NAMALWA (cell line): ENCODE measurements around the gene ALDH1A2.

Experiments
- DNase-seq: peaks from one replicate; pipeline ENCODE4 v3.0.0-alpha.2; 2015; ENCODE audit warnings: low spot score

ALDH1A2 gene

GRCh38 chr15:57994221-57995049, 71.1 kb downstream of the ALDH1A2 start:
- DNase-seq, result no peak

- no peak for DNase-seq
Measured at GRCh38 chr15:57993409-57994145, 71.9 kb downstream of the ALDH1A2 start.

DNA sequence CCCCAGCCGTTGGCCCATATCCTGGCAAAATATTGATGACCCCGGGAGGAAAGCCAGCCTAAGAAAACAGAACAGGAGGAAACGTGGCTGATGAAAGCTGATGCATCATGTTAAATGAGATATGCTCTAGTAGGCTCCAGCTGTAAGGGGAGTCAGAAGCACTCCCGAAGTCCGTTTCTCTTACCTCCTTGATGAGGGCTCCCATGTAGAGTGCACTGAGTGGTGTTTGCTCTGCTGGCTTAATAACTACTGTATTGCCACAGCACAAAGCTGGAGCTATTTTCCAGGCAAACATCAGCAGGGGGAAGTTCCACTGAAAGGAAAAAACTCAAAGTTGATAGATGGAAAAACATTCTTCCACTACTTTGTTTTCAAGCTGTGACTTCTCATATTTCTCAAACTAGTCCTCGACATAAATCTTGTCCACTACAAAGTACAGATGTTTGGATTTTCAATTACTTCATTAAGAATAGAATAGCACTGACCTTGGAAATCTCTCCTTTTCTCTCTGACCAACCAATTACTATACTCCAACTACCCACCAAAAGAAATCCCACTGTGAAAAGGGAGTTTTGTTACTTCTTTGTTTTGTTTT, 72.7 kb downstream of the ALDH1A2 start:
- DNase-seq, result no peak

DNA sequence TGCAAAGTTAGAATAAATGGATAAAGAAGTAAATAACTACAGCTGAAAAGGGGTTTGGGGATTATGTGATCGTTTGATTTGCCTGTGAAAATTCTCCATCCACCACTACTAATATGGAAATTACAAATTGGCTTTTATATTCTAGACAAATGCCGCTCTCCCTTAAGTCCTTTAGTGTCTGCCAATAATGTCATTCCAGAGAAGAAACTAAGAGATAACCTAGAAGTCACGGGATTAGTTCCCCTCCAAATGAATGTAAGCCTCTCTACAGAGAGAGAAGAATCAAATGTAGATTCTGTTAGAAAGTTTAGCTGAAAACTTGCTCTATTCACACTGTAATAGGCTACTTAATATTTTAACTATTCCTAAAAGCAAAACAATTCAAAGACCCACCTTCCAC, 92.0 kb downstream of the ALDH1A2 start:
- no peak for DNase-seq

GRCh38 chr15:57972864-57973263, 92.6 kb downstream of the ALDH1A2 start:
- no peak for DNase-seq

DNA sequence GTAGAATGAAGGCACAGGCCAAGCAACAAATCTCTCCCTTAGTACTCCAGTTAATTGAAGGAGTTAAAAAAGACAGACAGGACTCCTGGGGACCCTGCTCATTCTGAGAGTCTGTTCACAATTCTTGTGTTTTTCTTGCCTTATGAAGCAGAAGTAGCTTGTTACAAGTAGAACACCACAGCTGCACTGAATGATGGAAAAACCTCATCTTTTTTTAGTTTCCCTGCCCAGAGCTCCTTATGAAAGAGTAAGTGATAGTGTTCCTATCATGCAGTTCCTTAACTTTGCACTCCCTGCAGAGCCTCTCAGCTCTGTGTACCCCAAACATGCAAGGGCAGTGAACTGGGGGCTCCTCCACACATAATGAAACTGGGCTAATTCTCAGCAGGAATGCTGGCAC, 95.5 kb downstream of the ALDH1A2 start:
- no peak for DNase-seq

GRCh38 chr15:57969355-57969754, 96.2 kb downstream of the ALDH1A2 start:
- DNase-seq, result no peak

- DNase-seq, result no peak
Measured at GRCh38 chr15:57962887-57963286, 102.6 kb downstream of the ALDH1A2 start.

DNA sequence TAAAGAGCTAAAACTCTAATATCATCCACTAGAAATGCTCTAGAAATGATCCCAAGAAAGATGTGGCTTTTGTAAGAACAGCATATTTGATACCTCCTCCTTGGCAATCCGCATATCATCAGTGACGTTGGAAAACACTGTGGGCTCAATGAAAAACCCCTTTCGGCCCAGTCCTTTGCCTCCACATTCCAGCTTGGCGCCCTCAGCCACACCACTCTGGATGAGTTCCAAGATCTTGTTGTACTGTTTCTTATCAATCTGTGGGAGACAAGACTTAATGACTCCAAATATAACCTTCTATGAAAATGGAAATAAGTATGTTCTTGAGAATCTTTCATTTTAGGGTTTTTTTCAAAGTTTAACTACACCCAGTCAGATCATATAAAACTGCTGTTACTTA, 103.6 kb downstream of the ALDH1A2 start:
- no peak for DNase-seq

GRCh38 chr15:57957113-57957512, 108.4 kb downstream of the ALDH1A2 start:
- DNase-seq, result no peak

GRCh38 chr15:57953874-57954273, 111.6 kb downstream of the ALDH1A2 start:
- no peak for DNase-seq

DNA sequence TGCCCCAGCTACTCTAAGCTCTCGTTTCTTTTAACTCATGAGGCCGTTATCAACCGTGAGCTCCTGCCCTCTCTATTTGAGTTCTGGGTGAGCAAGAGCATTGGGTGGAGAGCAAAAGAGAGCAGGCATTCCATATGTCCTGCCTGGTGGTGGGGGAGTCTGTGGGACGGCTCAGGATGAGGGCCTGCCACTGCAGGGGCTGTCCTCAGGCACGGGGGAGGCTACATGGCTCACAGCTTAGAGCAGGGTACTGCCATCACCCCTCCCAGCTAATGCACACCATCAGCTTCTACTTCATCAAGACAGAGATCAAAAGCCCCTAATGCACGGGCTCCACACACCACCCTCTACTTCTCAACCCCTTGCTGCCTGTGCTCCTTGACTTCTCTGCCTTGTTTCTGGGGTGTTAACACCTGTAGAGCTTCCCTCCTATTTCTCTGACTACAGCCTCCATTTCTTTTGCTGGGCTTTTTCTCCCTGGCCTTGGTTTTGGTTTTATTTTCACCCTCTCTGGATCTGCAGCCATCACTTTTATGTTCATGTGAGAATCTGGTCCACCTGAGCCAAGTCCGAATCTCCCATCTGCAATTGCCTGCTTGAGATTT, 114.1 kb downstream of the ALDH1A2 start:
- no peak for DNase-seq

DNA sequence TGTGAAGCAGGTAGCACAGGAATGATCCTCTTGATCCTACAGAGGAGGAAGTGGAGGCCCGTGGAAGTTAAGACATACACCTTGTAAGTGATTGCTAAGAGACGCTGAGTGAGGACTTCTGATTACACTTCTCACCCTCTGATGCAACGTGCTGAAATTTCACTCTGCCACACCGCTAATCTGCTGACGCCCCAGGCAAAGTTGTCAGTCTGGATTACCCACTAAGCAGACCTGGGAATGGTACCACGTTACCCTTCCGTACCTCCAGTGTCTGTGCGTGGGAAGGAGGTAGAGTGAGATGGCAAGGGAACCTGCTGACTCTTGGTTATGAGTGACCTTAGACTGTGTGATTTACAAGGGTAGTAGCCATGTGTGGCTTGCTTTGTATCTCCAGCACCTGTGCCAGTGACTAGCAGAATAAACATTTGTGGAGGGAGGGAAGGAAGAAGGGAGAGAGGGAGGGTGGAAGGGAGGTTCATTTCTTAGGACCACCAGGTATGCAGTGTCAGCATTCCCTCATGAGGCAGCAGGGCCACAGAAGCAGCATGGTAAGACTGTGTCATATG, 115.0 kb downstream of the ALDH1A2 start:
- DNase-seq, result no peak

DNA sequence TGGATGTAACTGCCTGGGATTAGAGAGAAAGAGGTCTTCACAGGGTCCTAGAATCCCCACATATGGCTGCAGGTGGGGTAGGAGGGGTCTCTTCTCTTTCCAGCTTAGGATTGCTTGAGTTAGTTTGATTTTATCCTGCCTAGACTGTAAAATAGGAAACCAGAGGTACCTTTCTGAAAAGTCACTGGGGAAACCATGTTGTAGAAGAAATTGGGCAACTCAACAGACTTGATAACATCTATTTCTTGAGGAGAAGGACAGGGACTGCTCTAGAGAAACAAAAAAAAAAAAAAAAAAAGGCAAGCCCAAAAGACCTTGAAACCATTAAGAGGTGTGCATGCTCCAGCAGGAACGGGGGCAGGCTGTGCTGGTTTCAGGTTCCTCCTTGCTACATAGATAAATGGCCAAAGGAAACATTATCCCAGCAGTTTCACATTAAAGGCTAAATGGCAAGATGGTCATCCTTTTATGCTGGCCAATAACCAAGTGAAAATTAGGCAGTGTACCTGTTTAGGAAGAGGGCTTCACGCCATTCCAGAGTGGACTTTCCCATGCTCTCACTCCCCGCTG, 116.1 kb downstream of the ALDH1A2 start:
- no peak for DNase-seq

DNA sequence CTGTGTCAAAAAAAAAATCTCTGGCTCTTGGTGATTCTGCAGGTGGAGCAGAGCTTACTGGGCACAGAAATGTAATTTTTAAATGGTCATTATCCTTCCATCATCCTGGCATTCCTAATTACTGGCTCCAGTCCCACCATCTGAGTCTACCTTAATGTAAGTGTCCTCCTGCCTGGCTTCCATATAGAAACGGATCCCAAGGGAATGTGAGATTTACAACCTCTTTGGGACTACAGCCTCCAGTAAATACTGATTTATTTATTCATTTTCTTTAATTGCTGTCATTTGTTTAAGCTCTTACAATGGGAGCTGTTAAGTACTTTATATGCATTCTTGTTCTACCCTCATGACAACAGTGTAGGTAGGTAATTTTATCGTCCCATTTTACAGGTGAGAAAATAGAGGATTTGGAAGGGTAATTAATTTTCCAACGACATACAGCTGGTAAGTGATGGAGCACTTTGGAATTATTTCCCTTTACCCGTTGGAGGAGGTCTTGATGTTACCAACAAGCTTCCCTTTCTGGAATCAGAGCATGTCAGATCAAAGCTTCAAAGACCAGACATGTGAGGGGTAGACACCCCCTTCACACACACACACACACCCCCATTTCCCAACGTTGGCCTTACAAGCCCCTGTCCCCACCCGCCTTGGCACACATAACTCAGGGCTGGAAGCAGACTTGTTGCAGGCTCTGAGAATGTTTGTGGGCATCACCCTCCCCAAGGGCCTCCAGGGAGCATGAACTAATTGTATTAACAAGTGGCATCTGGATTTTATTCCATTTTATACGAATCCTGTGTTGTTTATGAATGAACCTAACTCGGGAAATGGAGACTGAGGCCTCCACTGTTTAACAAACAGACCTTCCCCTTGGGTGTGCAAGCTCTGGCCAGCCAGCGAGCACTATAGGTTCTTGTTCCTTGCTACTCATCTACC, 116.9 kb downstream of the ALDH1A2 start:
- DNase-seq, result no peak

DNA sequence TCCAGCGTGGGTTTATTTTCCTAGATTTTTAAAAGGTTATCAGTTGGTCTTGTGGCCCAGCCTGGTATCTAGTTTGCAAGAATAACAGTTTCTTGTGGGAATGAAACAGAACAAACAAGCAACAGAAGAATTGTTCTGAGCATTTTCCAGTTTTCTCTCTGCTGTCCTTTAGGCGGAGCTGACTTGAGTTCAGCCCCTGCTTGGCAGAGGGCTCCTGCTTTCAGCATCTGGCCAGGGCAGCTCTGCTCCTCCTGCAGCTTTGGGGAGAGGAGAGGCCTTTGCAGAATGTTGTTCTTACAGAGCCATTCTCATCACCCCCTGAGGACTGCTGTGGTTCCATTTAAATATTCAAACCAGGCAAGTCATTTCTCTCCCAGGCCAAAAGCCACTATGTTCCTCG, 117.7 kb downstream of the ALDH1A2 start:
- no peak for DNase-seq

- no peak for DNase-seq
Measured at GRCh38 chr15:57947282-57947681, 118.2 kb downstream of the ALDH1A2 start.

GRCh38 chr15:57946491-57947048, 118.9 kb downstream of the ALDH1A2 start:
- DNase-seq, result no peak

DNA sequence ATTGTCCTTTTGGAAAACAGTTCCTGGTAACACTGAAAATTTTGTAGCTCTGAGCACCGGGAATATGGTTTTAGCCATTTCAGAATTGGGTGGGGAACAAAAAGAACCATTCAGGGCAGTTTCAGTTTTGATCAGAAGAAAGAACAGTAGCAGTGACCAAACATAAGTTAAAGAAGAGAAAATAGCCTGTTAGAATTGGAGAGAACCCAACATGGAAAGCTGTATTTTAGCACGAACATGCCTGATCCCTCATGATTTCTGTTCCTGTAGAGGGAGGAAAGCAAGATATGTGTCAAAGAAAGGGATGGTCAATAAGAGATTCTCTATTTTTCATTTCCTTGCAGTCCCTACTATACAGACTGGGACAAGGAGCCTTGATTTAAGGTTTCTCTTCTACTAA, 119.9 kb downstream of the ALDH1A2 start:
- no peak for DNase-seq

GRCh38 chr15:57943754-57944420, 121.6 kb downstream of the ALDH1A2 start:
- DNase-seq, result no peak
